Motor neuron (in vitro differentiated cells): ENCODE data around the gene MED6. TPM values are rescaled to one million over a fixed set of nuclear protein-coding genes. Genes with fewer than 3 reads are reported as not detected.

Experiments
- ATAC-seq, 8 experiments: fragments of 200-7000 bp; cut with Tn5 transposase; replicated peaks in 6 of 8; 2 replicates each; pipeline ENCODE4 v1.8.0; 2021; ENCODE audit warnings: mild to moderate bottlenecking in 8 of 8, moderate library complexity in 8 of 8
- H3K27ac ChIP-seq, 2 donors: fragments of 250-450 bp; sonication (Bioruptor Pico); 2 replicates each; pipeline ENCODE4 v1.9.0; 2021; ENCODE audit warnings: antibody characterized with exemption in 2 of 2, mild to moderate bottlenecking in 2 of 2, moderate library complexity in 1 of 2
- H3K4me1 ChIP-seq, 2 donors: fragments of 250-450 bp; sonication (Bioruptor Pico); replicated peaks in 1 of 2; 2 replicates each; pipeline ENCODE4 v1.6.1; 2021; ENCODE audit warnings: antibody characterized with exemption in 2 of 2, mild to moderate bottlenecking in 2 of 2, moderate library complexity in 1 of 2
- H3K4me3 ChIP-seq, 5 donors: fragments of 250-450 bp; sonication (Bioruptor Pico); 2 replicates each; pipeline ENCODE4 v1.9.0; 2021; ENCODE audit warnings: antibody characterized with exemption in 5 of 5, mild to moderate bottlenecking in 5 of 5, moderate library complexity in 4 of 5
- in situ Hi-C, 9 experiments: fragments of 400-800 bp; cut with MboI; loops; one replicate each; pipeline ENCODE4 v1.15.0; 2021; ENCODE audit warnings: low sequenced_read_pairs in 9 of 9, low pct_unique_long_range_greater_than_20kb in 2 of 9; ENCODE audit not compliant: unreplicated experiment in 9 of 9
- total RNA-seq, 8 experiments: library from RNA; unstranded; fragments of 300-600 nt; gene quantifications; 2 replicates each; pipeline versions ENCODE4 v1.2.3 to v1.2.4, GENCODE V29; 2022

Gene MED6
- total RNA-seq, 8 experiments from 2014 or later, result 28.3 to 49.0 (median 35.8) TPM

GRCh38 chr14:70534904-70535303 lies 65.6 kb downstream of the MED6 start, which contains the start of gene ADAM20:
Gene ADAM20, minus strand, starts transcription at chr14:70535004. Its CDS starts 10,247 bp downstream, at chr14:70524757.
- Histone ChIP-seq H3K27ac (no peak within 1 kb of the TSS), H3K4me1 (no peaks in the 10 kb centered on the region), H3K4me3 (no peak within 1 kb of the TSS)
- ATAC-seq, result no peak
- in situ Hi-C loops, result no loop called here

Other genes starting within 250 kb of the MED6 start
- 10 to 100 TPM; 42.7 to 74.7 (median 47.3) TPM for gene COX16, start 241.0 kb downstream of the MED6 start, total RNA-seq
- 10 to 100 TPM; 14.2 to 27.2 (median 19.8) TPM for gene SYNJ2BP, start 183.6 kb downstream of the MED6 start, total RNA-seq
- 1 to 10 TPM in 4 of 8 experiments, under 1 TPM in 4; 0.17 to 3.5 (median 1.1) TPM for gene ADAM21, start 148.5 kb downstream of the MED6 start, total RNA-seq
- gene ADAM20, start 65.7 kb downstream of the MED6 start, total RNA-seq, result 1 to 10 TPM in 7 of 8 experiments, under 1 TPM in 1; 0.17 to 1.9 (median 1.5) TPM
- 10 to 100 TPM in 1 of 8 experiments, 1 to 10 TPM in 7; 2.1 to 17.4 (median 5.1) TPM for gene TTC9, start 41.3 kb upstream of the MED6 start, total RNA-seq
- gene MAP3K9, start 208.9 kb upstream of the MED6 start, total RNA-seq, result 10 to 100 TPM in 4 of 8 experiments, 1 to 10 TPM in 4; 1.0 to 12.2 (median 10.5) TPM